ENCODE results near the gene HOTAIR.

The HOTAIR gene

DNA sequence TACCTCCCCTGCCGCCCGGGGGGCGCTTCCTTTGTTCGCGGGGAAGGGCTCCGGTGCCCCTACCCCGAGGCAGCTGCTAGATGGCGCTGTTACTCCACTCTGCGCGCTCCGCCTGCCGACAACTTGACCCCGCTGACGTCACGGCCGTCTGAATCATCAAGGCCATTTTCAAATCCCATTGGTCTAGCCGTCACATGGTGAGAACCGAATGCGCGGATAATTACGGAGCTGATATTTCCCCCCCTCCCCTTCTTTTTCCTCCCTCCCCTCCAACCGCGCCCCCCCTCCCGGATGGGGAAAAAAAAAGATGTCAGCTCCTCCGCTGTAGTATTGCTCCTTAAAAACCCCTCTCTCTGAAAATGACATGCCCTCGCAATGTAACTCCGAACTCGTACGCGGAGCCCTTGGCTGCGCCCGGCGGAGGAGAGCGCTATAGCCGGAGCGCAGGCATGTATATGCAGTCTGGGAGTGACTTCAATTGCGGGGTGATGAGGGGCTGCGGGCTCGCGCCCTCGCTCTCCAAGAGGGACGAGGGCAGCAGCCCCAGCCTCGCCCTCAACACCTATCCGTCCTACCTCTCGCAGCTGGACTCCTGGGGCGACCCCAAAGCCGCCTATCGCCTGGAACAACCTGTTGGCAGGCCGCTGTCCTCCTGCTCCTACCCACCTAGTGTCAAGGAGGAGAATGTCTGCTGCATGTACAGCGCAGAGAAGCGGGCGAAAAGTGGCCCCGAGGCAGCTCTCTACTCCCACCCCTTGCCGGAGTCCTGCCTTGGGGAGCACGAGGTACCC lies 10.3 kb upstream of the HOTAIR start, which contains the start of gene HOXC10:
TSS of gene HOXC10 (plus strand) at position 246 of the 791 bp plus-strand sequence. CDS start at position 360, 114 bp downstream.
- H3K4me1 Mint-ChIP-seq: peaks cover 41% of the 10 kb centered on the region

DNA sequence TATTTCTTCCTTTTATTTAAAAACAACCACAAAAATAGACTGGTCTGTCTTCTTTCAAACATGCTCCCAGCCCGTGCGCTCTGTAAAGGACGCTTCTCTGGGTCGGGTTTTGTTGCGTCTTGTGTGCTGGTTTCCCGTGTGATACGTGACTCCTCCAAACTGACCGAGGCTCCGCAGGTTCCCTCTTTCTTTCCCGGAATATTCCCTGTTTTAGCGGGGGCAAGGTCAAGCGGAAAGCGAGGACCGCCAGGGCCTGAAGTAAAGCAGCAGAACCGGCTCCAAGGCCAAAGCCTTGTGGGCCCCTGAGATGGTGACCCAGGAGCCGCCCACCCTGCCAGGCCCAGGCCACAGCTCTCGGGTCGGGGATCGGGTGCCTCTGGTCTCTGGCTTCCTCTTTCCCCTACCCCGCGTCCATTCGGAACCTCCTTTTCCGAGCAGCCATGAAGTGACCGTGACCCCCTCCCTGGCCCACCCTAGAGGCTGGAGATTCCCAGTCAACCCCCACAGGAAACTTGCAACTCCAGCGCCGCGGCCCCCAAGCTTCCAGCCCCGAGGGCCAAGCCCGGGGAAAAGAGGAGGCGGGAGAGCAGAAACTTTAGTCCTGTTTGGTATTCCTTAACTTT lies 9.3 kb upstream of the HOTAIR start:
- H3K4me1 Mint-ChIP-seq: peaks cover 30% of the 10 kb centered on the region
- DNase-seq (ENCODE audit: low spot score in 2 of 2) (no peak), ATAC-seq (replicated peaks; ENCODE audit: extremely low read depth, poor library complexity, severe bottlenecking) (no peak)
- H3K36me3 Mint-ChIP-seq (ENCODE audit: insufficient read depth): peaks cover 20% of the 10 kb centered on the region
- H3K9me3 Mint-ChIP-seq: no peaks in the 10 kb centered on the region
- H3K4me3 Mint-ChIP-seq: peak overlapping the region; percentile 61
- peaks cover 99% of the 10 kb centered on the region for H3K27me3 Mint-ChIP-seq
- H3K27ac Mint-ChIP-seq (ENCODE audit: low read depth): peak overlapping the region; percentile 53

More for the DNA sequence above, 10.3 kb upstream of the HOTAIR start, which contains the start of gene HOXC10:
- ATAC-seq (replicated peaks; ENCODE audit: extremely low read depth, poor library complexity, severe bottlenecking) (peak; percentile 55), DNase-seq (ENCODE audit: low spot score in 2 of 2) (peak; percentile 47 to 61)
- Mint-ChIP-seq H3K36me3 (ENCODE audit: insufficient read depth) (peaks cover 23% of the 10 kb centered on the region), H3K9me3 (no peaks in the 10 kb centered on the region), H3K4me3 (peak within 1 kb of the TSS; percentile 61), H3K27ac (ENCODE audit: low read depth) (peak within 1 kb of the TSS; percentile 65), H3K27me3 (peaks cover 99% of the 10 kb centered on the region)

DNA sequence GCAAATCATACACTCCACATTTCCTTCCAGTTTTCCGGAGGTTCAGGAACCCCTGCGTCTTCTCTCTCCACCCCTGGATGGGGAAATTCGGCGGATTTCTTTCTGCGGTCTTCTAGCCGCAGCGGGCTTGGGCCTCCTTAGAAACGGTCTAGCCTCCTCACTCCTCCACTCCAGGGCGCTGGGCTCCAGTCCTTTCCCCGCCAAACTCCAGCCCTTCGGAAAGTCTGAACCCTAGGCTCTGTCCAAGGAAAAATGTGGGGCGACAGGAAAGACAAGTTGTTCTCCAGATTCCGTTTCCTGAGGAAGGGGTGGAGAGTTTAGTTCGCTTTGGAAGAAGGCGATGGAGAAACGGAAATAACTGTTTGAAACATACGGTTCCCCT lies 8.8 kb upstream of the HOTAIR start:
- Mint-ChIP-seq H3K27me3 (peaks cover 99% of the 10 kb centered on the region), H3K36me3 (ENCODE audit: insufficient read depth) (peaks cover 20% of the 10 kb centered on the region), H3K4me3 (no peak overlapping the region), H3K4me1 (peaks cover 27% of the 10 kb centered on the region), H3K27ac (ENCODE audit: low read depth) (peak overlapping the region; percentile 53), H3K9me3 (no peaks in the 10 kb centered on the region)
- ATAC-seq (replicated peaks; ENCODE audit: extremely low read depth, poor library complexity, severe bottlenecking): no peak
- DNase-seq (ENCODE audit: low spot score in 2 of 2): no peak

DNA sequence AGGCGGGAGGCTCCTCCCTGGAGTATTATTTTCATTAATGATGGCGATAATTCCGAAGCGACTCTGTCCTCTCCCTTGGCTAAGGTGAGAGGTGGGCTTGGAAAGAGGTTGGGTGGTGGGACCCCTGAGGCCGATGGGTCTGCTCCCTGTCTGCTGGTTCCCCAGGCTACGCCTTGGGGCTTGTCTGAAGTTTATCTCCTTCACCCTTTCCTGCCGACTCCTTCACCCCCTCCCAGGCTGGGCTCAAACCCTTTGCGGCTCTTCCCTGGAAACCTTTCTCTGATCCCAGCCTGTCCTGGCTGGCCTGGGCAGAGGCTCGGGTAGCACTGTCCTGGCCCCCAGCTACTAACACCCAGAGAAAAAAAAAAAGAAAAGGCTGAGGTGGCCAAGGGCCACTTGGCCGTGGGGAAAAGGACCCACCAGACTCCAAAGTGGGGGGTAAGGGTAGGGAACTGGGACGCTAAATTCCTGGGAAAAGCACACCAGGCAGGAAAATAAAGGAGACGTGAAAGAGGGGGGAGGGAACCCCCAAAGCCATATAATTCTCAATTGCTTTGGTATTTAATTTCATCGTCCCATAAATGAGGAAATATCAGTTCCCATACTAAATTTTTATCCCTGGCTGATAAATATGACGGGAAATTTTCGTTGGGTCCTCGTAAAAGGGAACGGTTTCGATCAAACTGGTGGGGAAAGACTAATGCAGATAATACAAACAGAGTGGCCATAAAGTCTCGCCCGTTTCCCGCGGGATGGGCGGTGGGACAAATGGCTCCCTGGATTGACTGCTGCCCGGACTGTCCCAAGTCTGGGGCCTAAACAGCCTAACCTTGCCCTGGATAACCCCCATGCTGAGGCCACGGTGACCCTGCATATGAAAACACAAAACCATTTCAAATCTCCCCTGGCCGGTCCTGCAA lies 8.2 kb upstream of the HOTAIR start:
- peak overlapping the region; percentile 53 for H3K27ac Mint-ChIP-seq (ENCODE audit: low read depth)
- no peaks in the 10 kb centered on the region for H3K9me3 Mint-ChIP-seq
- H3K27me3 Mint-ChIP-seq: peaks cover 99% of the 10 kb centered on the region
- H3K4me1 Mint-ChIP-seq: peaks cover 28% of the 10 kb centered on the region
- H3K4me3 Mint-ChIP-seq: no peak overlapping the region
- peaks cover 20% of the 10 kb centered on the region for H3K36me3 Mint-ChIP-seq (ENCODE audit: insufficient read depth)
- DNase-seq (ENCODE audit: low spot score in 2 of 2) (no peak), ATAC-seq (replicated peaks; ENCODE audit: extremely low read depth, poor library complexity, severe bottlenecking) (no peak)

DNA sequence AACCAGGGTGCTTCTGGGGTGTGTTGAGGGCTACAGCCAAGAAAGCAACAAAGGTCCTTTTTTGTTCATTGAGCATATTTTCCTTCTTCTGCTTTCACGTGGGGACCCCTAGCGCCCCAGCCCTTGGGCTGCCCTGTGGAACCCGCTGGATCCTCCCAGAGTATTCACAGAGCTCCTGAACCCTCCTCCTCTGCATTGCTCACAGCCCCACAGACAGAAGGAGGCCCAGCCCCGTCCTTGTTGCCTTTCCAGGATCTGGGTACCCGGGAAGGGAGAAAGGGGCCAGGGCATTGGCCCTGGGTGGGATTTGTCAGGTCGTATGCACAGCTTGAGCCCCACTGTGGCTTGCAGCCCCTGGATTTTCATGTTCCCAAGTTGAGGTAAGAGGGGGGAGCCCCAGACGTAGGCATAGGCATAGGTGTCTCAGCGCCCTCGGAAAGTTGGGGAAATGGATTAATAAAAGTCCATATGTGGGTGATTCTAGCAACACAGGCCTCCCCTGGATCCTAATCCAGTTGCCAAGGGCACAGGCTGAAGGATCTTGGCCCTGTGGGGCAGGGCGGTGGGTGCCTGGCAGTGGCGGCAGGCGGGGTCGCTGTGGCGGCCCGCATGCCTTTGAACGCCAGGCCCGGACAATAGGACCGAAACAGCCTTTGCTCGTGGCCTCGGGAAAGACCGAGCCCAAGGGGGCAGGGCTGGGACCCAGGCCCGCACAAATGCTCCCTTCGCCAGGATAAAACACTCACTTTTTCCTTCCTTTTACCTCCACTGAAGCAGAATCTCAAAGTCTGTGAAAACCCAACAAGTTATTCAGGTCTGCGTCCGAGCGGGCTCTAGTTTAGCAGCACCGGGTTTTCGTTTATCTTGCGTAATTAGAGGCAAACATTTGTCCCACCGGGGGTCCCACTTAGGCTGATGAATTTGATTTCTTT lies 7.1 kb upstream of the HOTAIR start:
- no peak overlapping the region for H3K27ac Mint-ChIP-seq (ENCODE audit: low read depth)

DNA sequence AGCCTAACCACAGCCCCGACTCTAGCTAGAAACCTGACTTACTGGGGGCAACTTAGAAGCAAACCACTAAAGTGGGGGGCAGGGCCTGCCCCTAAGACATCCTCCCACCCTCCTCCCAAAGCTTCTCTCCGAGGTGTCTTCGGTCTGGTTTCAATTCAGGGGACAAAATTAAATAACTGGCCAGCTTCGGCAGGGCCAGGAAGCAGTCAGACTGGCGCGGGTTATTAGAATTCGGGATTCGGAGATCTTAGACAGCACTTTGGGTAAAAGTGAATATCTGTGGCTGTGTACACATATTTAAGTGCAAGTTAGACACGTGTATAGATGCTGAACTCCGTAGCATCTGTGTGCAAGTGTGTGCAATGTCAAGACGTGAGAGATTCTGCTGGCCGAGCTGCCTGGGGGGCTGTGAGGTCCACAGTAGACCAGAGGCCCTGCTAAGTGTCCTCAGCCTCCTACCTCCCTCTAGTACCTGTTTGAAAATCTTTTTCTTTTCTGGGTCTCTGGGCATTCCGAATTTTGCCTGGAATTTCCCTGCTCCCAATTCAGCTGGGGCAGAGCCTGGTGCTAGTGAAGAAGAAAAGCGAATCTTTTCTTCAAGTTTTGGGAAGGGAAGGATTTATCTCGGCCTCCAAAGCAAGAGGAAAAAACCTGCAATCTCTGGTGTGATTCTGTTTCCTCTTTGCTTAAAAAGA lies 6.2 kb upstream of the HOTAIR start:
- no peak for DNase-seq (ENCODE audit: low spot score in 2 of 2)
- H3K36me3 Mint-ChIP-seq (ENCODE audit: insufficient read depth): peaks cover 25% of the 10 kb centered on the region
- peaks cover 99% of the 10 kb centered on the region for H3K27me3 Mint-ChIP-seq
- no peak overlapping the region for H3K27ac Mint-ChIP-seq (ENCODE audit: low read depth)
- peaks cover 20% of the 10 kb centered on the region for H3K4me1 Mint-ChIP-seq
- no peak overlapping the region for H3K4me3 Mint-ChIP-seq
- no peak for ATAC-seq (replicated peaks; ENCODE audit: extremely low read depth, poor library complexity, severe bottlenecking)
- no peaks in the 10 kb centered on the region for H3K9me3 Mint-ChIP-seq

More for the DNA sequence above, 7.1 kb upstream of the HOTAIR start:
- Mint-ChIP-seq H3K9me3 (no peaks in the 10 kb centered on the region), H3K27me3 (peaks cover 99% of the 10 kb centered on the region), H3K4me3 (no peak overlapping the region), H3K4me1 (peaks cover 30% of the 10 kb centered on the region), H3K36me3 (ENCODE audit: insufficient read depth) (peaks cover 20% of the 10 kb centered on the region)
- no peak for DNase-seq (ENCODE audit: low spot score in 2 of 2)
- no peak for ATAC-seq (replicated peaks; ENCODE audit: extremely low read depth, poor library complexity, severe bottlenecking)

DNA sequence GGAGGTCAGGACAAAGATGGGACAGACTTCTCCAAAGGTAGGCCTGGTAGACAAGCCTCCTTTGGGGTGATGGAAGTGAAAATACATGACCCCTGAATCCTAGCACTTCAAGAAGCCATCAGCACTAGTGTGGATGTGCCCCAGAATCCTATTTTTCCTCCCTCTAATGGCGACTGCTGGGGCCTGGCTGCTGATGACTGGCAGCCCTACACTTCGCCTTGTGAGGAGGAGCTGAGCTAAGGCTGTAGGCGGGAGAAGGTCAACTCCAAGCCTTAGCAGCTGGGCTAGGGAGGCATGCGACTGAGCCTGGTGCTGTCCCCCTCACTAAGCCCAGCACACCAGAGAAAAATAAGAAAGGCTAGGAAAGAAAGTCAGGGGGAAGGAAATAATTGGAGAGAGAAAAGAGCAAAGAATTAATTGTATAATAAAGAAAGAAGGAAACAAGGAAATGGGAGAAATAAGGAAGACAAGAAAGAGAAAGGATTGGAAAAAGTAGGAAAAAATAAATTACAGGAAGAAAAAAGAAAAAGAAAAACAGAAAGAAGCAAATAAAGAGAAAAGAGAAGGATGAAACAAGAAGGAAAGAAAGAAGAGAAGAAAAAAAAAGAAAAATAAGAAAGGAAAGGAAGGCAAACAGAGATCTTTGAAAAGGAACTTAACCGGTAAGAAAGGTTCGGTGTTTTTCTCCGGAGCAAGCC lies 5.5 kb upstream of the HOTAIR start:
- H3K27me3 Mint-ChIP-seq: peaks cover 99% of the 10 kb centered on the region
- H3K9me3 Mint-ChIP-seq: no peaks in the 10 kb centered on the region
- no peak for DNase-seq (ENCODE audit: low spot score in 2 of 2)
- H3K27ac Mint-ChIP-seq (ENCODE audit: low read depth): no peak overlapping the region
- ATAC-seq (replicated peaks; ENCODE audit: extremely low read depth, poor library complexity, severe bottlenecking): no peak
- H3K36me3 Mint-ChIP-seq (ENCODE audit: insufficient read depth): peaks cover 27% of the 10 kb centered on the region
- peaks cover 21% of the 10 kb centered on the region for H3K4me1 Mint-ChIP-seq
- H3K4me3 Mint-ChIP-seq: no peak overlapping the region

DNA sequence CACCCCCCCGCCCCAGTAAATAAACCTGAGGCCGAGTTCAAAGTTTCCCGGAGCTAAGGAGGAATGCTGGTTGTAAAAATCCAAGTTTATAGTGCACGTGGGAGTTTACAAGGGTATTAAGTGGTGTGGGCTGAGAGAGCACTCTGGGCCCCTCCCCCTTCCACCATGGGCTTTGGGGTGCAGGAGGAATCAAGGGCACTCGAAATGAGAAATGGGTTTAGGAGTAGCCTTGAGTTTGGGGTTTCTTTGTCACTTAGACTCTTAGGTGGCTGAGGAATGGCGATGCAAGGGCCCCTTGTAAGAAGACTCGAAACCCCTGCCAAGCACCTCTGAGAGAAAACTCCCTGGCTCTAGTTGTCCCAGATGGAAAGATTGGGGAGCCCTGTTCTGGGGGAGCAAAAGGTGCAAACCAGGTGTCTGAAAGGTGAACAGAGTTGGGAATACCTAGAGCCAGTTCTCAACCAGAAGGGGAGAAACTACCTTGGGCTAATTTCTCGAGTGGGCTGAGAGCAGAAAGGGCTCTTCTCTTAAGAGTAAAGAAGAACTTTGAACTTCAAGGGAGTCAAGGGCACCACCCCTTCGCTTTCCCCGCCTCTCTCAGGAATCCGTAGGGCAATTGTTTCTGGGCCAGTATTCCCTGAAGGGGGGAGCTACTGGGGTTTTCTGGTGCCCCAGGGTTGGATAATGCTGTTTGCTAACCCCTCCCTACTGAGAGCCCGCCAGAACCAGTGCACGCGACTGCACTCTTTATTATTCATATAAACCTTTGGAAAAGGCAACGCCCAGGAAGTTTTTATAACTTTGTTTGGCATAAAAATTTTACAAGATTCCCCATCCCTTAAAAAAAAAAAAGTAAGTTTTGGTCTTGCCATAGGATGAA lies 4.0 kb upstream of the HOTAIR start:
- ATAC-seq (replicated peaks; ENCODE audit: extremely low read depth, poor library complexity, severe bottlenecking) (no peak), DNase-seq (ENCODE audit: low spot score in 2 of 2) (no peak)
- Mint-ChIP-seq H3K4me3 (no peak overlapping the region), H3K9me3 (no peaks in the 10 kb centered on the region), H3K36me3 (ENCODE audit: insufficient read depth) (peaks cover 25% of the 10 kb centered on the region), H3K4me1 (peaks cover 23% of the 10 kb centered on the region), H3K27me3 (peaks cover 93% of the 10 kb centered on the region), H3K27ac (ENCODE audit: low read depth) (no peak overlapping the region)

DNA sequence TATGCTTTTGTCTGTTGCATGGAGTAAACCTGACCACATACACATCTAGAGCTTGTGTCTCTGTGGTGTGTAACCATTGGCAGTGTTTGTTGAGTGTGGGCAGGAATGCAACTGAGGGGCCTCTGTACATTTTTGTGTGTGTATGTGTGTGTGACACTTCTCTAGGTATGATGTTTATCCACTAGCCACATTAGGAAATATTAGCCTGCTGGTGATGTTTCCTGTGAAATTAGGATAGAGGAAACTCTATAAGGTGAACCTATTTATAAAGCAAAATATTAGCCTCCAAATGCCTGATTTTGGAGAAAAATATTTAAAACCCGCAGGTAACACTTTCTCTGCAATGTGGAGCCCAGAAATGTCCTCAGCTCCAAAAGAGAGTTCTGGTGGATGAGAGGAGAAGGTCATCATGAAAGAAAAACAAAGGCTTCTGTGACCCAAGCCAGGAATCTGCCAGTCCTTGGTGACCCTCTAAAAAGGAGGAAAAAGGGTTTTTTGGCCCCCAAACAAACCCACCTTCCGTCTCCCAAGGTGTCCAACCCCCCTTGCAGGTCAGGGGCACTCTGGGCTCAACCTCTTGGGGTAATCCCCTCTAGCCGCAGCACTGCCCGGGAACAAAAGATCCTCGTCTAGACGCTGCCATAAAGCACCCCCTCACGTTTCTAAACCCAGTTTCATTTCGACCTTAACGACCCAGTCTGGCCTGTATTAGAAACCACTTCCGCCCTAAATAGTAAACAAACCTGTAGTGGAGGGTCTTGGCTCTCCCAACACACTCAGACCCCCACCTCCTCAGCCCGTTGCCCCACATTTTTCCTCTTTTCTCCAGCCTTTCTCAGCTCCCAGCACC lies 3.1 kb upstream of the HOTAIR start:
- H3K4me1 Mint-ChIP-seq: peaks cover 31% of the 10 kb centered on the region
- ATAC-seq (replicated peaks; ENCODE audit: extremely low read depth, poor library complexity, severe bottlenecking): no peak
- no peak overlapping the region for H3K4me3 Mint-ChIP-seq
- H3K9me3 Mint-ChIP-seq: no peaks in the 10 kb centered on the region
- no peak for DNase-seq (ENCODE audit: low spot score in 2 of 2)
- H3K27me3 Mint-ChIP-seq: peaks cover 93% of the 10 kb centered on the region
- no peak overlapping the region for H3K27ac Mint-ChIP-seq (ENCODE audit: low read depth)
- peaks cover 23% of the 10 kb centered on the region for H3K36me3 Mint-ChIP-seq (ENCODE audit: insufficient read depth)
